Myocyte (in vitro differentiated cells): ENCODE measurements around the gene CEP131. TPM values are rescaled to one million over a fixed set of nuclear protein-coding genes. Genes with fewer than 3 reads are reported as not detected.
A peak's percentile ranks its signal among the peaks of the same experiment; 100 is the strongest.

Experiments used
- DNase-seq: peaks from one replicate; pipeline ENCODE4 v3.0.0-alpha.2; 2012; ENCODE audit warnings: low read depth
- total RNA-seq: library from RNA; depleted of rRNA; stranded (reverse); fragments of >200 nt; gene quantifications from 2 replicates; pipeline ENCODE4 v1.2.3, GENCODE V29; 2014

CEP131 gene
- total RNA-seq, 1 donor from 2014 or later = 5.8 TPM

GRCh38 chr17:81189670-81190530 is 32.9 kb downstream of the CEP131 start:
- DNase-seq = peak; percentile 44

DNA sequence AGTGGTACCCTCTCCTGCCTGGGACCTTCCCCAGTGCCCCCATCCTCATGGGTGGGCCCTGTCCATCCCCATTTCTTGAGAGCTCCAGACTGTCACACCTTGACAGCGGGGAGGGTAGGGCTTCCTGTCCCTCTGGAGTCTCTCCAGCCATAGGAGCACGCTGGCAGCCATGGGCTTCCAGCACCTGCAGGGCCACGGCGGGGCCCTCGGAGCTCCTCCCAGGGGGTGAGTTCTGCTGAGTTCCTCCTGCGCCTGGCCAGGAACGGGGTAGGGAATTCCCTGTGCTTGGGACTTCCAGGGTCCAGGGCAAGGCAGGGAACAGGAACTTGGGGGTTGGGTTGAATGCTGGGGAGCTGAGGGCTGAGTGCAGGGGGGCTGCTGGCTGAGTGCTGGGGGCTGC is 33.7 kb downstream of the CEP131 start:
- no peak for DNase-seq

GRCh38 chr17:81188491-81188840 is 34.3 kb downstream of the CEP131 start:
- DNase-seq = no peak

- DNase-seq = no peak
Observed at GRCh38 chr17:81187586-81188490, 34.9 kb downstream of the CEP131 start.

DNA sequence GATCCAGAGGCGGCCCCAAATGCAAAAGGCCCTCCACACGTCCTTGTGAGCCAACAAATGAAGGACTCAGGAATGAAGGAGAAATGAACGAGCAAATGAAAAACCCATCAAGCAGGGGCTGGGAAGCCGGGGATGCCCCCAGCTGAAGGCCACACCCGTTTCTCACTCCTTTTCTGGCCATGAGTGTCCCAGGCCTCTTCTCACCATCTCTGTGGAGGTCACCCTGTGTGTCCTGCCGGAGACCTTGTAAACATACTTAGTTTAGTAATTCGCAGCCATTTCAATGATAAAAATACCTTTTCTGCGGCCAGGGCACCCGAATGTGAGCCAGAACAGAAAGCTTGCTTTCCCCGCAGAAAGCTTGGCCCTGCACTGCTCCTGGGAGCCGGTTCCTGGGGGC is 35.6 kb downstream of the CEP131 start:
- no peak for DNase-seq

DNA sequence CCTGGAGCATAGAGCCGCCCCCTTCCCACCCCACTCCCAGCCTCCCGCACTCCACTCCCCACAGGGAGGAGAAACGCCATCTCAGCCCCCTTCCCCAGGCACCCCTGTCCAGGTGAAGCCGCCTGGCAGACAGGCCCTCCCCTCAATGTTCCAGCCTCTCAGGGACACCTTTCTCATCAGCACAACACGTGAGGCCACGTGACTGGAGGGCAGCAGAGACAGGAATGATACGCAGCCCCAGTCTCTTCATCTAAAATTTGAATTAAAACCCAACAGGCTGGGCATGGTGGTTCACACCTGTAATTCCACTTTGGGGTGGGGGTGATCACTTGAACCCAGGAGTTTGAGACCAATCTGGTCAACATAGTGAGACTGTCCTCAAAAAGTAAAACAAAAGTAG is 36.6 kb downstream of the CEP131 start:
- no peak for DNase-seq

- DNase-seq = peak; percentile 76
Observed at GRCh38 chr17:81184555-81184954, 38.2 kb downstream of the CEP131 start.

- DNase-seq = no peak
Observed at GRCh38 chr17:81183807-81184206, 39.0 kb downstream of the CEP131 start.

GRCh38 chr17:81183316-81183715 is 39.4 kb downstream of the CEP131 start:
- DNase-seq = no peak

DNA sequence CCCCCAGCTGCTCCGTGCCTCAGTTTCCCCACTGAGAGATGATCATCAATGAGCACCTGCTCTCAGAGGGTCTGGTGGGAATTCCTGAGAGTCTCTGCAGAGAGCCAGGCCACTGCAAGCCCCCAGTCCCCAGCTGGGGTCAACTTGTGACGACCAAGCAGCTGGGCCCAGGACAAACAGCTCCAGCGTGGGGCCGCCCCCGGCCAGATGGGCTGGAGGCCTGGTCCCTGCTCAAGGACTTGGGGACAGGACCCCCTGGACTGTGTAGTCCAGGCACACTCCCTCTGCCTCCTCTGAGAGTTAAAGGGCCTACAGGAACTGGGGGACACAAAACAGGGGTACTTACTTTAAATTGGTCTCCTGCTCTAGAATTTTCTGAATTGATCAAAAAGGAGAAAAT is 40.2 kb downstream of the CEP131 start:
- no peak for DNase-seq

- no peak for DNase-seq
Observed at GRCh38 chr17:81181811-81182185, 41.0 kb downstream of the CEP131 start.

- no peak for DNase-seq
Observed at GRCh38 chr17:81180836-81181810, 41.6 kb downstream of the CEP131 start.

DNA sequence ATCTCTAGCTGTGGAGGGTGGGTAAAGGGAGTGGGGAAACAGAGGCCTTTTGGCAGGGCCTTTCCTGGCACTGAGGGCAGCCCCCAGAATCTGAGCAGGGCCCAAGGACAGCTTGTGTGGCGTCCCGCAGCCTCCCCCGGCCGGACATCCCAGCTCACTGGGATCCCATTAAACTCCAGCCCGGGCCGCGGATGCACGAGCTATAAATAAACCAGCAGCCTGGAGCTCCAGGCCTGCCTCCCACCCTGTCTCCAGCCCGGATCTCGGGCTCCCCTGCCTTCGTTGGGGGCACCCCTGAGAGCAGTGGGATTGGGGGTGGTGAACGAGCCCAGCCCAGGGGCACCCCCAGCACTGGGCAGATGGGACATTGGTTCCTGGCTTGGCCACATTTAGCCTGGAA is 42.9 kb downstream of the CEP131 start:
- no peak for DNase-seq

- peak; percentile 18 for DNase-seq
Observed at GRCh38 chr17:81179220-81179619, 43.5 kb downstream of the CEP131 start.

GRCh38 chr17:81178136-81179091 is 44.4 kb downstream of the CEP131 start:
- peak; percentile 21 for DNase-seq

DNA sequence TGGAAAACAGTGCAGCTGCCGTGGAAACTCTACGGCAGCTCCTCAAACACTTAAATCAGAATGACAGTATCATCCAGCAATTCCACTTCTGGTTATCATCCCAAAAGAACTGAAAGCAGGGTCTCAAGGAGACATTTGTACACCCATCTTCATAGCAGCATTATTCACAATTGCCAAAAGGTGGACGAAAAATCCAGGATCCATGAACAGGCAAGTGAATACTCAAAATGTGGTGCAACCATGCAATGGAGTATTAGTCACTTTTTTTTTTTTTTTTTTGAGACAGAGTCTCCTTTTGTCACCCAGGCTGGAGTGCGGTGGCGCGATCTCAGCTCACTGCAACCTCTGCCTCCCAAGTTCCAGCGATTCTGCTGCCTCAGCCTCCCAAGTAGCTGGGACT is 46.1 kb downstream of the CEP131 start:
- DNase-seq = no peak

- no peak for DNase-seq
Observed at GRCh38 chr17:81173762-81174155, 49.0 kb downstream of the CEP131 start.

- DNase-seq = peak; percentile 53
Observed at GRCh38 chr17:81173052-81173761, 49.6 kb downstream of the CEP131 start.

DNA sequence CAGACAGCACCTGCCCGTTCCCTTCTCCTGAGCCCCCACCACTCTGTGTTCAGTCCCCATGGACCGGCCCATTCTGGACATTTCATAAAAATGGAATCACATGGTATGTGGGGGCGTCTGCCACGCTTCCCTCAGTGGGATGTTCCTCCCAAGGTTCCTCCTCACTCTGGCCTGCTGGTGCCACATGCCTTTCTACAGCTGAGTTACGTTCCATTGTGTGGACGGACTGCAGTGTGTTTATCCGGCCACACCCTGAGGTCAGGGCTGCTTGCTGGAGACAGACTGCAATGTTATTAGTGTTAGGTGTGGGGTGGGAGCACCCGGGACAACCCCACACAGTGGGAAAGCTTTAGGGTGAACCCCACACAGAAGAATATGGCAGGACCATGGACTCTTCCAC is 50.8 kb downstream of the CEP131 start:
- peak; percentile 44 for DNase-seq
